ENCODE data around the gene ANKRD34C. TPM values are rescaled to one million over a fixed set of nuclear protein-coding genes. Genes with fewer than 3 reads are reported as not detected.

Gene ANKRD34C
- total RNA-seq, 3 donors from 2014 or later (not counting 1 experiment from before 2014, with no cell fraction given), result not detected

DNA sequence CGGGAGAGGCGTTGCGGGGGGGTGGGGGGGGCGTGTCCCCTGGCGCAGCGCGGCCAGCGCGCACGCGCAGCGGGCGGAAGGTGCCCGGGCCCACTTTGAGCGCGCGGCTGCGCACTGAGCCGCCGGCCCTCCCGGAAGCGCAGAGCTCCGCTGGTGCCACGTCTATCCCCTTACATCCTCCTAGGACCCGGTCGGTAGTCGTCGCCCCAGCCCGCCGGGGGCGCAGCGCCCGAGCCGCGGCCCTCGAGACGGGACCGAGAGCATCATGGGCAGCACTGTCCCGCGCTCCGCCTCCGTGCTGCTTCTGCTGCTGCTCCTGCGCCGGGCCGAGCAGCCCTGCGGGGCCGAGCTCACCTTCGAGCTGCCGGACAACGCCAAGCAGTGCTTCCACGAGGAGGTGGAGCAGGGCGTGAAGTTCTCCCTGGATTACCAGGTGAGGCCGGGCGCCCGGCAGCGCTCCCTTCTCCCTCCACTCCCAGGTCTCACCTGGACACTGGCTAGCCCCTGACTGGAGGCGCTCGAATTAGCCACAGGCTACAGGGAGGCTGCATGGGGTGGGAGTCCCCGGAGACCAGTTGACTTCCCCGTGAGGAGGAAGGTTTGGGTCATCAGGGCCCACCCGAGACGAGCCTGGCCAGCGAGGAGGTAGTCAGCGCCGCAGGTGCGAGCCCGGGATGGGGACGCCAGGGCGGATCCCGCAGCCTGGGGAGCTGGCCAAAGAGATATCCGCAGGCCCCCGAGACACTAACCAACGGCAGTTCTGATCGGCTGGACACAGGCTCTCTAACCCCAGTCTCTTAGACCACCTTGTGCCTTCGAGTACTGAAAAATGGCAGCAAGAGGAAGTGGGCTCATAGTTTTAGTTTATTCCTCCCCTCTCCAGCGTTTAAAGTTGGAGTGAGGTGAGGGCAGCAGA lies 28.7 kb downstream of the ANKRD34C start, which contains the start of gene TMED3:
TSS of gene TMED3 (plus strand) at position 128 of the 916 bp plus-strand sequence. CDS start at position 266, 138 bp downstream.
- peak within 1 kb of the TSS; percentile 92 for H3K4me3 Mint-ChIP-seq
- H3K27ac ChIP-seq (ENCODE audit: low read length), result no peak within 1 kb of the TSS
- peak; percentile 92 to 97 (median 96) for ATAC-seq

DNA sequence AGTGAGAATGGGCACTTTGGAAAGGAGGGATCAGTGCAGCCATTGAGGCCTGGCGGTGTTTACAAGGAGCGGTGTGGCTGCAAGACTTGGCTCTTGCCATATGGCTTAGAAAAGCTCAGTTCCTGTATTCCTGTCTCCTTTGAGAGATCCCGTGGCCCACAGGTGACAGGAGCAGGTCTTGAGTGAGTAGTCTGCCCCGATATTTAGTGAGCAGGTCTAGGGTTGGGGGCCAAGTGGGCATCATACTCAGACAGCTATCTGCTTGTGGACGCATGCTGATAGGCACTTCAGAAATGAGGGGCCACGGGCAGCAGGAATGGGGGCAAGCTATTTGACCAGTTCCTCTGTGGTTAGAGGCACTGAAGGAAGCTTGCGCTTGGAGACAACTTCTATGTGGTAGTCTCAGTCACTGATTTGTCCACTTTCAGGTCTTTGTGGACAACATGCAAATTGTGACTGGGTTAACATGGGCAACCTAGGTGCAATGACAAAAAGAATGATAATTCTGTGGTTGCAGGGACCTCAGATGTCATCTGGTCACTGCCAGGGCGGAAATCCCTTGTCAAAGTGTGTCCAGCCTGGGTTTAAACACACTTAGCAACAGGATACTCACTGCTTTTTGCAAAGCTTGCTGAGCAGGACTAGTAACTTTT lies 29.5 kb downstream of the ANKRD34C start:
- Mint-ChIP-seq H3K27me3 (ENCODE audit: low read depth in 2 of 2) (no peaks in the 10 kb centered on the region), H3K27ac (peak overlapping the region in 1 of 2 donors; percentile 72), H3K36me3 (peaks cover 8% of the 10 kb centered on the region), H3K4me3 (peak overlapping the region; percentile 92), H3K4me1 (peaks cover 42 to 52% of the 10 kb centered on the region in 2 donors), H3K9me3 (no peaks in the 10 kb centered on the region)
- intact Hi-C loops (cut with micrococcal nuclease), result no loop called here
- no peak for DNase-seq
- Histone ChIP-seq H3K27me3 (ENCODE audit: control insufficient read depth, insufficient read depth, low read length) (peaks cover 2% of the 10 kb centered on the region), H3K9me3 (ENCODE audit: control insufficient read depth, insufficient read depth, low read length) (no peaks in the 10 kb centered on the region), H3K27ac (ENCODE audit: low read length) (no peak overlapping the region), H3K36me3 (ENCODE audit: control insufficient read depth, insufficient read depth, low read length) (peaks cover 32% of the 10 kb centered on the region), H3K4me1 (ENCODE audit: control insufficient read depth, insufficient read depth, low read length) (peaks cover 18% of the 10 kb centered on the region), H3K4me3 (ENCODE audit: low read length) (peak overlapping the region; percentile 95)
- ATAC-seq, result no peak
- TF ChIP-seq, protein P1, sequence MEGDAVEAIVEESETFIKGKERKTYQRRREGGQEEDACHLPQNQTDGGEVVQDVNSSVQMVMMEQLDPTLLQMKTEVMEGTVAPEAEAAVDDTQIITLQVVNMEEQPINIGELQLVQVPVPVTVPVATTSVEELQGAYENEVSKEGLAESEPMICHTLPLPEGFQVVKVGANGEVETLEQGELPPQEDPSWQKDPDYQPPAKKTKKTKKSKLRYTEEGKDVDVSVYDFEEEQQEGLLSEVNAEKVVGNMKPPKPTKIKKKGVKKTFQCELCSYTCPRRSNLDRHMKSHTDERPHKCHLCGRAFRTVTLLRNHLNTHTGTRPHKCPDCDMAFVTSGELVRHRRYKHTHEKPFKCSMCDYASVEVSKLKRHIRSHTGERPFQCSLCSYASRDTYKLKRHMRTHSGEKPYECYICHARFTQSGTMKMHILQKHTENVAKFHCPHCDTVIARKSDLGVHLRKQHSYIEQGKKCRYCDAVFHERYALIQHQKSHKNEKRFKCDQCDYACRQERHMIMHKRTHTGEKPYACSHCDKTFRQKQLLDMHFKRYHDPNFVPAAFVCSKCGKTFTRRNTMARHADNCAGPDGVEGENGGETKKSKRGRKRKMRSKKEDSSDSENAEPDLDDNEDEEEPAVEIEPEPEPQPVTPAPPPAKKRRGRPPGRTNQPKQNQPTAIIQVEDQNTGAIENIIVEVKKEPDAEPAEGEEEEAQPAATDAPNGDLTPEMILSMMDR (IDR thresholded peaks at IDR 0.05), result no peak
- 49% methylated on average over 8 of the region's 8 CpGs for WGBS (ENCODE audit: insufficient coverage)

More for the DNA sequence above, 28.7 kb downstream of the ANKRD34C start, which contains the start of gene TMED3:
- no peaks in the 10 kb centered on the region for H3K27me3 Mint-ChIP-seq (ENCODE audit: low read depth in 2 of 2)
- H3K4me3 ChIP-seq (ENCODE audit: low read length), result peak within 1 kb of the TSS; percentile 95
- peaks cover 2% of the 10 kb centered on the region for H3K27me3 ChIP-seq (ENCODE audit: control insufficient read depth, insufficient read depth, low read length)
- intact Hi-C loops (cut with micrococcal nuclease), result no loop called here
- peaks cover 18% of the 10 kb centered on the region for H3K4me1 ChIP-seq (ENCODE audit: control insufficient read depth, insufficient read depth, low read length)
- H3K27ac Mint-ChIP-seq, result peak within 1 kb of the TSS in 1 of 2 donors; percentile 72
- DNase-seq, result peak; percentile 71 to 92
- TF ChIP-seq, protein P1 (IDR thresholded peaks at IDR 0.05), result peak; percentile 12
- no peaks in the 10 kb centered on the region for H3K9me3 Mint-ChIP-seq
- H3K36me3 ChIP-seq (ENCODE audit: control insufficient read depth, insufficient read depth, low read length), result peaks cover 26% of the 10 kb centered on the region
- peaks cover 38 to 44% of the 10 kb centered on the region in 2 donors for H3K4me1 Mint-ChIP-seq
- peaks cover 7% of the 10 kb centered on the region for H3K36me3 Mint-ChIP-seq
- under 1% methylated on average over 72 of the region's 76 CpGs for WGBS (ENCODE audit: insufficient coverage)
- H3K9me3 ChIP-seq (ENCODE audit: control insufficient read depth, insufficient read depth, low read length), result no peaks in the 10 kb centered on the region

DNA sequence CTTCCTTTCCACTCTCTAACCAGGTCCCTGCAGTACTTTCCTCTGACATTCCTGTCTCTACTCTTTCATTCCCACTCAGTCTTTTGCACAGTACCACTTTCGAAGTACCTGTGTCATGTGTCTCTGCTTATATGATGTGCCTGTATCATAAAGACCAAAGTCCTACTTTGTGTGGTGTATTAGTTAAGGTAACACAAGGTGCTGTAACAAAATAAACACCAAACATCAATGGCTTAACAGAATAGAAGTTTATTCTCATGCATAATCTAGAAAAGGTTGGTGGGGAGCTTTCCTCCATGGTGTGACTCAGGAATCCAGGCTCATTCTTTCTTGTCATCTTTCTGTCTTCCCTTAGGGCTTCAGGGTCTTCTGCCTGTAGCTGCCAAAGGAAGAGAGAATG lies 31.7 kb downstream of the ANKRD34C start:
- peaks cover 24% of the 10 kb centered on the region for H3K36me3 Mint-ChIP-seq
- H3K9me3 Mint-ChIP-seq, result no peaks in the 10 kb centered on the region
- DNase-seq (no peak), ATAC-seq (no peak)
- no peak overlapping the region for H3K27ac Mint-ChIP-seq
- peaks cover 25% of the 10 kb centered on the region for H3K4me1 ChIP-seq (ENCODE audit: control insufficient read depth, insufficient read depth, low read length)
- no CpG with 5 or more reads among the region's 1 CpG for WGBS (ENCODE audit: insufficient coverage)
- H3K27me3 Mint-ChIP-seq (ENCODE audit: low read depth in 2 of 2), result no peaks in the 10 kb centered on the region
- no peaks in the 10 kb centered on the region for H3K27me3 ChIP-seq (ENCODE audit: control insufficient read depth, insufficient read depth, low read length)
- H3K4me1 Mint-ChIP-seq, result peaks cover 64 to 74% of the 10 kb centered on the region in 2 donors
- intact Hi-C loops (cut with micrococcal nuclease), result no loop called here
- no peak overlapping the region for H3K4me3 ChIP-seq (ENCODE audit: low read length)
- H3K36me3 ChIP-seq (ENCODE audit: control insufficient read depth, insufficient read depth, low read length), result peaks cover 47% of the 10 kb centered on the region
- no peaks in the 10 kb centered on the region for H3K9me3 ChIP-seq (ENCODE audit: control insufficient read depth, insufficient read depth, low read length)
- H3K27ac ChIP-seq (ENCODE audit: low read length), result no peak overlapping the region
- H3K4me3 Mint-ChIP-seq, result peak overlapping the region; percentile 32
- TF ChIP-seq, protein P1 (IDR thresholded peaks at IDR 0.05), result no peak
